ENCODE data around the gene LMTK2. TPM values are rescaled to one million over a fixed set of nuclear protein-coding genes. Genes with fewer than 3 reads are reported as not detected.

LMTK2 gene
- total and polyA plus RNA-seq, 2 experiments from 2014 or later, result 6.7 to 23.8 TPM

DNA sequence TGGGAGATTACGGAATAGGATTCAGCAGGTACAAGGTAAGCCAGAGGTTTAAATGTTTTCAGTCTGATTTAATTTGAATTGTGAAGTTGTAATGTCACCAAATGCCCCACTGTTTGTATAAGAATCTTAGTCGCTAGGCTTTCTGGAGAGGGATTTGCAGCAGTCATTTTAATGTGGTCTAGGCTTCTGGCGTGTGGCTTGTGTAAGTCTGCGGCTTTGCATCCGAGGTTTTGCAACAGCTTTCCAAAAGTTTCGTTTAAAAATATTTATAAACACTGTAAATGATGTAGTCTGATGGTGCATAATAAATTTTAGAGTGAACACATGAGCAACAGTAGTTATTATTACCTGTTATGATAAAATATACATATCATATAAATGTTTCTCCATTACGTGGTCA, 78.4 kb downstream of the LMTK2 start:
- H3K27ac ChIP-seq, result no peak overlapping the region
- TF ChIP-seq, protein P1, sequence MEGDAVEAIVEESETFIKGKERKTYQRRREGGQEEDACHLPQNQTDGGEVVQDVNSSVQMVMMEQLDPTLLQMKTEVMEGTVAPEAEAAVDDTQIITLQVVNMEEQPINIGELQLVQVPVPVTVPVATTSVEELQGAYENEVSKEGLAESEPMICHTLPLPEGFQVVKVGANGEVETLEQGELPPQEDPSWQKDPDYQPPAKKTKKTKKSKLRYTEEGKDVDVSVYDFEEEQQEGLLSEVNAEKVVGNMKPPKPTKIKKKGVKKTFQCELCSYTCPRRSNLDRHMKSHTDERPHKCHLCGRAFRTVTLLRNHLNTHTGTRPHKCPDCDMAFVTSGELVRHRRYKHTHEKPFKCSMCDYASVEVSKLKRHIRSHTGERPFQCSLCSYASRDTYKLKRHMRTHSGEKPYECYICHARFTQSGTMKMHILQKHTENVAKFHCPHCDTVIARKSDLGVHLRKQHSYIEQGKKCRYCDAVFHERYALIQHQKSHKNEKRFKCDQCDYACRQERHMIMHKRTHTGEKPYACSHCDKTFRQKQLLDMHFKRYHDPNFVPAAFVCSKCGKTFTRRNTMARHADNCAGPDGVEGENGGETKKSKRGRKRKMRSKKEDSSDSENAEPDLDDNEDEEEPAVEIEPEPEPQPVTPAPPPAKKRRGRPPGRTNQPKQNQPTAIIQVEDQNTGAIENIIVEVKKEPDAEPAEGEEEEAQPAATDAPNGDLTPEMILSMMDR (IDR thresholded peaks at IDR 0.05; ENCODE audit: low read depth, low read length), result no peak
- no peaks in the 10 kb centered on the region for H3K9me3 ChIP-seq (ENCODE audit: low read depth)

DNA sequence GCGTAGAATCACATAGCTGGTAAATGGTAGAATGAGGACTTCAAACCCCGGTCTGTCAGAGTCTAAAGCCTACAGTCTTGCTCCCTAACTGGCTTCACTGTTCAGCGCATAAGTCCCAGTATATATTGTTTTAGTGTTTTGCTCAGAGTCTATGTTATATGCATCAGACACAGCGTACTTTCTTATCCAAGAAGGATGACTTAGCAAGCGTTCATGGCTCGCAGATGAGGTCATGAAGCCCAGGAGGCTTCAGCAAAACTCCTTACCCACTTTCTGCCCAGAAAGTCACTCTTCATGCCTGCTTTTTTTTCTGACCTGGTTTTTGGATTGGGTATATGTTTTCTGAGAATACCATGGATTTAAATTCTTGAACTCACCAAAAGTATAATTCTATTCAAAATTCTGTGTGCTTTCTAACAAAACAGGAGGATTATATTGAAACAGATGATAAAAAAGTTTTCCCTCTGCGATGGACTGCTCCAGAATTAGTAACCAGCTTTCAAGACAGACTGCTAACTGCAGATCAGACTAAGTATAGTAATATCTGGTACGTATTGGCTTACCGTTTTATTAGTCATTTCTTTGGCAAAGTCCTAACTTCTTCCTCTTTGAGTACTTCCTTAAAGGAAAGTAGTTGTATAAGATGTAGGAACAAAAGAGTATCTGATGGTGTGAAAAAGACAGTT, 79.9 kb downstream of the LMTK2 start:
- H3K4me3 ChIP-seq, result no peak overlapping the region
- no peaks in the 10 kb centered on the region for H3K27me3 ChIP-seq
- TF ChIP-seq, protein P1 (IDR thresholded peaks at IDR 0.05; ENCODE audit: low read depth, low read length), result no peak
- DNase-seq (ENCODE audit: low read depth in 1 of 2, low spot score in 1 of 2), result peak in 1 of 2 donors; percentile 61
- H3K27ac ChIP-seq, result no peak overlapping the region
- no peaks in the 10 kb centered on the region for H3K9me3 ChIP-seq (ENCODE audit: low read depth)
- H3K4me1 ChIP-seq (ENCODE audit: low read depth), result no peaks in the 10 kb centered on the region
- H3K36me3 ChIP-seq, result peaks cover 3% of the 10 kb centered on the region

More for the DNA sequence above, 78.4 kb downstream of the LMTK2 start:
- no peaks in the 10 kb centered on the region for H3K27me3 ChIP-seq
- no peak for DNase-seq (ENCODE audit: low read depth in 1 of 2, low spot score in 1 of 2)
- H3K4me3 ChIP-seq, result no peak overlapping the region
- peaks cover 3% of the 10 kb centered on the region for H3K36me3 ChIP-seq
- no peaks in the 10 kb centered on the region for H3K4me1 ChIP-seq (ENCODE audit: low read depth)

DNA sequence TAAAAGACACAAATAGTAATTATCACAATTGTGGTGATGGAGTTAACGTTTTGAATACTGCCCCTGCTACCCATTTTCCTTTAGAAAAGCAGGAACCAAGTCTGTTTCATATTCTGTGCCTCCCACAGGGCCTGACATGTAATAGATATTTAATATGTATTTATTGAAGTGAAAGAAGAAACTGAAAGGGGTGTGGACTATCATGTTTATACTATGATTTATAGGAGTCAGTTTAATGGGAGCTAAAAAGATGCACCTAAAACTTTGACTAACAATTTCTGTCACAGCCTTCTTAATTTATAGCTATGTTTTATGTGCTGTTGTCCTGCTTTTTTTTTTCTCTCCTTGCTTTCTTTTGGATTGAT, 80.5 kb downstream of the LMTK2 start:
- peaks cover 4% of the 10 kb centered on the region for H3K36me3 ChIP-seq
- no peak overlapping the region for H3K27ac ChIP-seq
- H3K4me1 ChIP-seq (ENCODE audit: low read depth), result no peaks in the 10 kb centered on the region

DNA sequence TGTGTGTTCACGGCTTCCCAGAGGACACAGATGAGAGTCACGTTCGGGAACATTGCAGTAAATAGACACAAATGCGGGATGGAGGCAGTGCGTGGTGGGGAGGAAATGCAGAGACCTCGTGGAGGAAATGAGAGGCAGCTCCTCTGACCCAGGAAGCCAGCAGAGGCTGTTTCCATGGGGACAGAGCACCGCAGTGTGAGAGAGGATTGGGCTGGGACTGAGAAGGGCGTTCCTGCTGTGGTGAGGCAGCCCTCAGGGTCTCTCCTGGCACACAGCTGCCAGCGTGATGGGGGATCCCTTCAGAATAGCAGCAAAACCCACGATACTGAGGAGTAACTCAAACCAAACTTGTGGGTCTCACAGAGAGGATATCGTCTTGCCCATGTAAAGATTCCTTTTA, 82.9 kb downstream of the LMTK2 start:
- TF ChIP-seq, protein P1 (IDR thresholded peaks at IDR 0.05; ENCODE audit: low read depth, low read length), result no peak
- Histone ChIP-seq H3K9me3 (ENCODE audit: low read depth) (no peaks in the 10 kb centered on the region), H3K27me3 (no peaks in the 10 kb centered on the region), H3K27ac (no peak overlapping the region), H3K36me3 (peaks cover 24% of the 10 kb centered on the region), H3K4me1 (ENCODE audit: low read depth) (no peaks in the 10 kb centered on the region), H3K4me3 (no peak overlapping the region)
- no peak for DNase-seq (ENCODE audit: low read depth in 1 of 2, low spot score in 1 of 2)

More for the DNA sequence above, 80.5 kb downstream of the LMTK2 start:
- TF ChIP-seq, protein P1 (IDR thresholded peaks at IDR 0.05; ENCODE audit: low read depth, low read length), result no peak
- DNase-seq (ENCODE audit: low read depth in 1 of 2, low spot score in 1 of 2), result no peak
- no peak overlapping the region for H3K4me3 ChIP-seq
- H3K9me3 ChIP-seq (ENCODE audit: low read depth), result no peaks in the 10 kb centered on the region
- H3K27me3 ChIP-seq, result no peaks in the 10 kb centered on the region

DNA sequence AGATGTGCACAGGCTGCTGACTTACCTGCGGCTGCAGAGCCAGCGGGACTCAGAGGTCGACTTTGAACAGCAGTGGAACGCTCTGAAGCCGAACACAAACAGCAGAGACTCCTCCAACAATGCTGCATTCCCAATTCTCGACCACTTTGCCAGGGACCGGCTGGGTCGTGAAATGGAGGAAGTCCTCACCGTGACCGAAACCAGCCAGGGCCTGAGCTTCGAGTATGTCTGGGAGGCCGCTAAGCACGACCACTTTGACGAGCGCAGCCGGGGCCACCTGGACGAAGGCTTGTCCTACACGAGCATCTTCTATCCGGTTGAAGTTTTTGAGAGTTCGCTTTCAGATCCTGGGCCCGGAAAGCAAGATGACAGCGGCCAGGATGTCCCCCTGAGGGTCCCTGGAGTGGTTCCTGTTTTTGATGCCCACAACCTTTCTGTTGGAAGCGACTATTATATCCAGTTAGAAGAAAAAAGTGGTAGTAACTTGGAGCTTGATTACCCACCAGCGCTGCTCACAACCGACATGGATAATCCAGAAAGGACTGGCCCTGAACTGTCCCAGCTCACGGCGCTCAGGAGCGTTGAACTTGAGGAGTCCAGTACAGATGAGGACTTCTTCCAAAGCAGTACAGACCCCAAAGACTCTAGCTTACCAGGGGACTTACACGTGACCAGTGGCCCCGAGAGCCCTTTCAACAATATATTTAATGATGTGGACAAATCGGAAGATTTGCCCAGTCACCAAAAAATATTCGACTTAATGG, 85.2 kb downstream of the LMTK2 start:
- Histone ChIP-seq H3K9me3 (ENCODE audit: low read depth) (no peaks in the 10 kb centered on the region), H3K4me3 (no peak overlapping the region), H3K27me3 (no peaks in the 10 kb centered on the region), H3K4me1 (ENCODE audit: low read depth) (no peaks in the 10 kb centered on the region), H3K36me3 (peaks cover 31% of the 10 kb centered on the region), H3K27ac (no peak overlapping the region)
- TF ChIP-seq, protein P1 (IDR thresholded peaks at IDR 0.05; ENCODE audit: low read depth, low read length), result no peak
- no peak for DNase-seq (ENCODE audit: low read depth in 1 of 2, low spot score in 1 of 2)

Data from cardiac muscle cell (in vitro differentiated cells and primary cell).